Activated naive CD8-positive, alpha-beta T cell (primary cell): ENCODE data around the gene PFKFB4.

Experiments used
- H3K27ac Mint-ChIP-seq: one replicate; pipeline ENCODE4 v1.8.0; 2021; ENCODE audit warnings: mixed read lengths
- H3K27me3 Mint-ChIP-seq: one replicate; pipeline ENCODE4 v1.8.0; 2021; ENCODE audit warnings: mixed read lengths
- H3K36me3 Mint-ChIP-seq: one replicate; pipeline ENCODE4 v1.8.0; 2021; ENCODE audit warnings: mixed read lengths
- H3K4me1 Mint-ChIP-seq: one replicate; pipeline ENCODE4 v1.8.0; 2021; ENCODE audit warnings: low read depth, mixed read lengths
- H3K4me3 Mint-ChIP-seq: one replicate; pipeline ENCODE4 v1.8.0; 2021; ENCODE audit warnings: mild to moderate bottlenecking, mixed read lengths
- H3K9me3 Mint-ChIP-seq: one replicate; pipeline ENCODE4 v1.8.0; 2021; ENCODE audit warnings: low read depth, mixed read lengths

The PFKFB4 gene

GRCh38 chr3:48556796-48557626, at the start of gene PFKFB4:
TSS of gene PFKFB4 (minus strand) at chr3:48556803. CDS start at chr3:48556777, 26 bp downstream.
- H3K27me3 Mint-ChIP-seq: no peaks in the 10 kb centered on the region
- peak within 1 kb of the TSS; percentile 58 for H3K27ac Mint-ChIP-seq
- peak within 1 kb of the TSS; percentile 90 for H3K4me3 Mint-ChIP-seq
- no peaks in the 10 kb centered on the region for H3K36me3 Mint-ChIP-seq
- H3K4me1 Mint-ChIP-seq: peaks cover 17% of the 10 kb centered on the region
- no peaks in the 10 kb centered on the region for H3K9me3 Mint-ChIP-seq

GRCh38 chr3:48601622-48601994, 45.0 kb upstream of the PFKFB4 start:
- H3K27ac Mint-ChIP-seq: no peak overlapping the region
- no peaks in the 10 kb centered on the region for H3K27me3 Mint-ChIP-seq
- peaks cover 4% of the 10 kb centered on the region for H3K36me3 Mint-ChIP-seq
- H3K4me3 Mint-ChIP-seq: no peak overlapping the region
- no peaks in the 10 kb centered on the region for H3K9me3 Mint-ChIP-seq
- H3K4me1 Mint-ChIP-seq: peaks cover 4% of the 10 kb centered on the region

DNA sequence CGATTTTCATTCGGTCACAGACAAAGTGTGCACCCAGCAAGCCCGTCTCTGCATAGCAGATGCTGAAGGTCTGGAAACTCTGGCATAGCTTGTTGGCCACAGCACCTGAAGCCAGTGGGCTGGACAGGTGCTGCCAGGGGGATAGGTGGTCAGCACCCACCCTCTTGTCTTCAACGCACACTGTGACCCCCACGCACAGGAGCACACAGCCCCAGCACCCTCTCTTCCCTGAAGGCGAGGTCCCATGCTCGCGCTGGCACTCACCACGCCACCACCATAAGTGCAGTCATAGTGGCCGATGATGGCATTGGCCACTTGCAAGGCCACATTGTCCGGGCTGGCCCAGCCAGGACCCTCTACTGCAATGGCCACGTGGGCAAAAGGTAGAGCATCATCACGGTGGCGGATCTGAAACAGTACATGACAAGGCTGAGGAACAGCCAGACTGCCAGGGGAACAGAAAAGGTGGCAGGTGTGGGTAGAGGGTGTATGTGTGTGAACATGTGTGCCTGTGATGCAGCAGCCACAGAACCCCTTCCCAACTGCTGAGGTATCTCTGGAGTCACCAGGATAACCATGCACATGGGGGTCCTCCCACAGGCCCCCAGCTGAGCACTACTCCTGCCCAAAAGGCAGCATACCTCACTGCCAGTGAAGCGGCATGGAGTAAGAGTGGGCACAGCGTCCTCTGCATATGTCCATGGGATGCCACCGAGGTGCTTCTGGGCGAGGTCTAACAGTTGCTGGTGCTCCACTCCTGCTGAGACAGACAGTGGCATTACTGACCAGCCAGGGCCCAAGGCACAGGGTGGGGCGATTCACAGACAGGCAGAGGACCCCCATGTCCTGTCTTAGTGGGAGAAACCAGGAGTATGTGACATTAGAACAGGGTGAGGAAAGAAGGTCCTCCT, 44.4 kb upstream of the PFKFB4 start:
- peaks cover 4% of the 10 kb centered on the region for H3K36me3 Mint-ChIP-seq
- H3K9me3 Mint-ChIP-seq: no peaks in the 10 kb centered on the region
- no peak overlapping the region for H3K4me3 Mint-ChIP-seq
- peaks cover 7% of the 10 kb centered on the region for H3K4me1 Mint-ChIP-seq
- no peak overlapping the region for H3K27ac Mint-ChIP-seq
- H3K27me3 Mint-ChIP-seq: peaks cover 2% of the 10 kb centered on the region

DNA sequence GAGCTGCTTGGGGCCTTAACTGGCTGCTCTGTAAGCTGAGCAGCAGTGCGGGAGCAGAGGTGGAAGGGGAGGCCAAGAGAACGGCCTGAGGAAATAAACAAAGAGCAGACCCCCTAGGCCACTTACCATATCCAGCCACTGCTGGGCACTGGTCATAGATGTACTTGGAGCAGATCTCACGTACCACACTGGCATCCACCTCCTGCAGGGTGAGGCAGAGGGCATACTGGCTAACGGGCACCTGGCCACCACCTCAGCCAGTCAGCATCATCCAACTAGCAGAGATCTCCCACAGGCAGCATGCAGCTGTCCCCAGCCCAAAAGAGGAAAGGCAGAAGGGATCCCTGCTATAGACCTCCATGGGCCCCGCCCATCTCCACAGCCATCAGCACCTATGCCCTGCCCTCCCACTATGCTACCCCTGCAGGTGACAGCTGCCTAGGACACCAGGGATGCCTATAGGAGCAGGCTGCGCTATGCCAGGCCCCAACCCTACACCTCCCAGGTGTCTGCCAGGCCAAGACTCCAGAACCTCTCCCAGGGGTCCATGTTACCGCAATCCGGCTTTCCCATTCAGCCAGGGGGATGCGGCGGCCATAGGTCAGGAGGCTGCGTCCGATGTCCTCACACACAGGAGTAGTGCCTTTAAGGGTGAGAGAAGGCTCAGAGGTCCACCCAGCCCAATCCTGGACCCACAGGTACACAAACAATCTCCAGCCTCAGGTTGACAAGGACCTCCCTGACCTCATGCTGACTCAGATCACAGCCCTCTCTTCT, 43.1 kb upstream of the PFKFB4 start:
- peaks cover 2% of the 10 kb centered on the region for H3K27me3 Mint-ChIP-seq
- peaks cover 4% of the 10 kb centered on the region for H3K36me3 Mint-ChIP-seq
- H3K27ac Mint-ChIP-seq: no peak overlapping the region
- no peak overlapping the region for H3K4me3 Mint-ChIP-seq
- no peaks in the 10 kb centered on the region for H3K9me3 Mint-ChIP-seq
- H3K4me1 Mint-ChIP-seq: peaks cover 8% of the 10 kb centered on the region

DNA sequence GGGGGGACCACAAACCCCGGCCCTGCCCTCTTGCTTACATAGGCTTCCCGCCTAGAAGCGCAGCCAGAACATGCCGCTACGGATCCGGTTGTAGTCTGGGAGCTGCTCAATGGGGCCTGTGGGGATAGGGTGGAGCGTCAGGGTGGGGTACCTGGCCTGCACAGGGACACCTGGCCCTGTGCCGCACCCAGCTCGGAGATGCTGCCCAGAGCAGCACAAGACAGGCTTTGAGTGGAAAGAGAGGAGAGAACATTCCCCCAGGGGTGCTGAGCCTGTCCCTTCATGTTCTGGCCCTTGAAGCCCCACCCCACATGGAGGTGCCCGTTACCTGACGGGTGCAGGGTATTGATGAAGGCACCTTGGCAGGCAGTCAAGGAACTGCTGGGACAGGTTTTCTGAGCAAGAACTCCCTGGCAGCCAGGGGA, 42.5 kb upstream of the PFKFB4 start:
- H3K36me3 Mint-ChIP-seq: peaks cover 4% of the 10 kb centered on the region
- peaks cover 8% of the 10 kb centered on the region for H3K4me1 Mint-ChIP-seq
- peaks cover 2% of the 10 kb centered on the region for H3K27me3 Mint-ChIP-seq
- no peaks in the 10 kb centered on the region for H3K9me3 Mint-ChIP-seq
- H3K27ac Mint-ChIP-seq: no peak overlapping the region
- H3K4me3 Mint-ChIP-seq: no peak overlapping the region

DNA sequence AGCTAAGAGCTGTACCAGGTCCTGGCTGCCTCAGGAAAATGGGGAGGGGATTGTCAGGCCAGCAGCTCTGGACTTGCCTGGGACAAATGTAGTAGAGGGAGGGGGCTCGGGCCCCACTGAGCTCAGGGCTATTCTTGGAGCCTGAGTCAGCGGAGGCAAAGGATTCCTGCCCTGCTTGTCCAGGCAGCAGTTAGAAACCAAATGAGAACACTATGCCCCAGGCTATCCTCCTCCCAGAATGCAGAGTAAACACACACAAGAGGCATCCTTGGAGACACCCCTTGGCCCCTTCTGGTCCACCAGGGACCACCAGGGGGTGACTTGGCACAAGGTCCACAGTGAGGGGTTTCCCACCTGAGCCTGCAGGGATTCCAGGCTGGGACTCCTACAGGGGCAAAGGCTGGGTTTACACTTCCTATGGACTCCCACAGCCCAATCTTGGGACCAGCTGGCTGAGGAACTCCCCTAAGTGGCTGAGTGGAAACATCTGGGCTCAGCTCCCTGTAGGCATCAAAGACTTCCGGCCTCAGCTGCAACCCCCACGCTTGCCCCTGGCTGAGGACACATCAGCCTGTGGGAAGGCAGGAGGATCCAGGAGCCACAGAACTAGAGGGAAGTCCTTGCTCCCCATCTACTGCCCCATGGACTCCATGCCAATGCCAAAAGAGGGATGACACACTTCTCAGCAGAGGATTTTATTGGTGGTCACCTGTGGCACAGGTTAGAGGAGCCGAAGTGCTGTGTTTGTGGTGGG, 41.9 kb upstream of the PFKFB4 start:
- Mint-ChIP-seq H3K27ac (no peak overlapping the region), H3K4me1 (peaks cover 8% of the 10 kb centered on the region), H3K27me3 (peaks cover 2% of the 10 kb centered on the region), H3K4me3 (no peak overlapping the region), H3K9me3 (no peaks in the 10 kb centered on the region), H3K36me3 (peaks cover 4% of the 10 kb centered on the region)

GRCh38 chr3:48597408-48597800, 40.8 kb upstream of the PFKFB4 start:
- peaks cover 8% of the 10 kb centered on the region for H3K4me1 Mint-ChIP-seq
- H3K36me3 Mint-ChIP-seq: peaks cover 4% of the 10 kb centered on the region
- H3K4me3 Mint-ChIP-seq: no peak overlapping the region
- peak overlapping the region; percentile 64 for H3K27ac Mint-ChIP-seq
- peaks cover 6% of the 10 kb centered on the region for H3K27me3 Mint-ChIP-seq
- H3K9me3 Mint-ChIP-seq: no peaks in the 10 kb centered on the region

DNA sequence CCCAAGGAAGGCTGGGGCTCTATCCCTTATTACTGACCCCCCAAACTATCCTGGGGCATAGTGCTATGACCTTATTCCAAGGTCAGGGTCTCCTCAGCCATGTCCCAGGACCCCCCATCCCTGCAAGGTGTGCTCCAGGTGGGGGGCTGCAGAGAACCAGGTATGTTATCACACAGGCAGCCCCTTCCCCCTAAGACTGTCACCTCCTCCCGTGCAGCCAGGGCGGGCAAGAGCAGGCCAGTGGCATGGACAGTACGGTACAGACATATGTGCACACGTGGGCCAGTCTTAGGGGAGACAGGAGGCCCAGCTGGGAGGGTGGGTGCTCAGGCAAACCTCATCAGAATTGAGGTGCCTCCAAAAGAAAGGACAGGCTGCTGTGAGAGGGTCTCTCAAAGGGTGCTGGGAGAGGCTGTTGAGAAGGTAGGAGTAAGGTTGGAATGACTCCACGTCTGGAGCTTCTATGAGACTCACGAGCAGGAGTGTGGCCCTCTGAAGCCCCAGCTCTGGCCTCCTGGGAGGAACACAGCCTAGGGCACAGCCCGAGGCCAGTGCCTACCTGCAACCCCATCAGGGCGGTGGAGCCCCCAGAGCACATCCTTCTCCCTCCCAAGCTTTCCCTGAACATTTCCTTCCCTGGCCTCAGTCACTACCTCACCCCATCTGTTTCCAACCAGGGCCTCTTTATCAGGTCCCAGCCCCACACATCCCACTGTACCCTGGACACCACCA, 40.2 kb upstream of the PFKFB4 start:
- Mint-ChIP-seq H3K27ac (no peak overlapping the region), H3K9me3 (no peaks in the 10 kb centered on the region)

GRCh38 chr3:48596157-48596556, 39.6 kb upstream of the PFKFB4 start:
- H3K9me3 Mint-ChIP-seq: no peaks in the 10 kb centered on the region
- peaks cover 4% of the 10 kb centered on the region for H3K36me3 Mint-ChIP-seq
- H3K4me1 Mint-ChIP-seq: peaks cover 8% of the 10 kb centered on the region
- H3K4me3 Mint-ChIP-seq: peak overlapping the region; percentile 17
- no peak overlapping the region for H3K27ac Mint-ChIP-seq
- H3K27me3 Mint-ChIP-seq: peaks cover 6% of the 10 kb centered on the region

More for the DNA sequence above, 40.2 kb upstream of the PFKFB4 start:
- H3K27me3 Mint-ChIP-seq: peaks cover 6% of the 10 kb centered on the region
- H3K4me1 Mint-ChIP-seq: peaks cover 8% of the 10 kb centered on the region
- H3K4me3 Mint-ChIP-seq: no peak overlapping the region
- H3K36me3 Mint-ChIP-seq: peaks cover 4% of the 10 kb centered on the region

GRCh38 chr3:48595526-48596121, 39.0 kb upstream of the PFKFB4 start:
- Mint-ChIP-seq H3K4me3 (no peak overlapping the region), H3K36me3 (peaks cover 6% of the 10 kb centered on the region), H3K4me1 (peaks cover 8% of the 10 kb centered on the region), H3K9me3 (no peaks in the 10 kb centered on the region), H3K27me3 (peaks cover 9% of the 10 kb centered on the region), H3K27ac (no peak overlapping the region)

DNA sequence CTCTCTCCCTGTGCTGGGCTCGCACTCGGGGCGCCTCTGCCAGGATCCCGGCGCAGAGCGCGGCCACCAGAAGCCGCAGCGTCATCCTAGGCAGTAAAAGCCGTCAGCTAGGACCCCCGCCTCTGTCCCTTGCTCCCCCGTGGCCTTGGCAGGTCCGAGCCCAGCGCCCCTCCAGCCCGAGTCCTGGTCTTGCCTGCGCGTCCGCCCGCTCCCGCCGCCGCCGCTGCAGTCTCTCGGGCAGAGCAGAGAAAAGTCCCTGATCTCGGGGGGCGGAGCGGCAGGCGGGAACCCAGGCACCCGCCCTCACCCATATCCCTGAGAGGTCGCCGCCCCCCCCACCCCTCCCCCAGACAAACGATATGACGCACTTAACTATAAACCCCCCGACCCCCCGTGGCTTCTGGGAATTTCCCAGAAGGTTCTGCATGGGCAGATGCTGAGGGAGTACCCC, 38.5 kb upstream of the PFKFB4 start, which contains the start of gene COL7A1:
TSS of gene COL7A1 (minus strand) at position 255 of the 451 bp plus-strand sequence. CDS start at position 85, 170 bp downstream.
- Mint-ChIP-seq H3K4me1 (peaks cover 8% of the 10 kb centered on the region), H3K9me3 (no peaks in the 10 kb centered on the region), H3K27me3 (peaks cover 9% of the 10 kb centered on the region), H3K36me3 (peaks cover 6% of the 10 kb centered on the region), H3K27ac (no peak within 1 kb of the TSS), H3K4me3 (peak within 1 kb of the TSS; percentile 17)

DNA sequence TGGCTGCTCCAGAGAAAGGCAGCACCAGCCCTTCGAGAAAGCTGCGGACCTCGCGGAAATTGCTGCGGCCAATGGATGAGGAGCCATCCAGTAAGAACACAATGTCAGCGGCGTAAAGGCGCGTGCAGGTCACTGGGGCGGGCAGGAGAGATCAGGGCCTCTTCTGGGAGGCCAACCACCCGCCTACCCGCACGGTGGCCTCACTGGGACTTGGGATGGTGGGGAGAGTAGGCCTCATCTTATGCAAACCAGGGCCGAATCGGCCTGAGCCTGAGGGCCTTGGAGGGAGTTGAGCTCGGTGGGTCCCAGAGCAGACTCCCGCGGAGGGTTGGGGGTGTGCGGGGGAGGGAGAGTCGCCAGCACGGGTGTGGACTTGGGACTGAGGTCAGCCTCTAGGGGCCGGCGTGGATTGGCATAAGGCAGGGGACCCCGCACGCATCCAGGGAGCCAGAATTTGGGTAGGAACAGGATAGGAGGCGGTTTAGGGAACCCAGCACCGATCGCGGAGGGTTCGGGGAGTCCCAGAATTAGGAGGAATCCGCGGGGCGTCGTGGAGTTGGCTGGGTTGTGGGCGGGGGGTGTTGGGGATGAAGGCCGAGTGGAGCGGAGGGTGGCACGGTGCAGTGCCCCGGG, 37.9 kb upstream of the PFKFB4 start:
- Mint-ChIP-seq H3K4me1 (peaks cover 8% of the 10 kb centered on the region), H3K27ac (no peak overlapping the region), H3K27me3 (peaks cover 11% of the 10 kb centered on the region), H3K9me3 (no peaks in the 10 kb centered on the region), H3K36me3 (peaks cover 6% of the 10 kb centered on the region), H3K4me3 (no peak overlapping the region)

- H3K4me3 Mint-ChIP-seq: no peak overlapping the region
- peaks cover 18% of the 10 kb centered on the region for H3K27me3 Mint-ChIP-seq
- H3K36me3 Mint-ChIP-seq: peaks cover 6% of the 10 kb centered on the region
- H3K27ac Mint-ChIP-seq: no peak overlapping the region
- H3K4me1 Mint-ChIP-seq: peaks cover 6% of the 10 kb centered on the region
- no peaks in the 10 kb centered on the region for H3K9me3 Mint-ChIP-seq
Measured at GRCh38 chr3:48593337-48593736, 36.7 kb upstream of the PFKFB4 start.
